Subcutaneous adipose tissue (tissue), 4 donors: ENCODE measurements around the gene ACSS1. TPM values are rescaled to one million over a fixed set of nuclear protein-coding genes. Genes with fewer than 3 reads are reported as not detected.

Experiments
- total RNA-seq, 4 donors: library from RNA; depleted of rRNA; stranded (reverse); fragments of >200 nt; gene quantifications; one replicate each; pipeline ENCODE4 v1.1.0, GENCODE V29; 2016
- TF ChIP-seq, protein P1 (sequence below): fragments of 450-650 bp; IDR thresholded peaks from one replicate; pipeline ENCODE4 v1.5.1; 2016; ENCODE audit warnings: low read depth, mild to moderate bottlenecking, control low read depth, antibody characterized with exemption, moderate library complexity

Gene ACSS1
- total RNA-seq, 4 donors from 2014 or later: 9.3 to 35.6 (median 16.2) TPM

DNA sequence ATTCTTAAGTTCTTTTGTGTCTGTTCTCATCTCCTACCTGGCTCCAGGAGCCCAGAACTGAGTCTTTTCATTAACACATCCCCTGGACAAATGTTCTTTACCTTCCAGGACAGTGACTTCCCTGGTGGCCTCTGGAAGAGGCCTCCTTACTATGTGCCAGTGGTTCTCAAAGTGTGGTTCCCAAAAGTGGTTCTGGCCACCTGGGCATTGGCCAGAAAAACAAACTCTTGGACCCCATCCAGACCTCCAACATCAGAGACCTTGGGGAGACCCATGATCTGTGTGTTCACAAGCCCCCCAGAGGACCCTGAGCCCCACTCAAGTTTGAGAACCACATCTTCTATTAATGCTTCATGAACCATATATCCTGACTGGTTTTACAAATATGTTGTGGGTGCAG, 31.2 kb upstream of the ACSS1 start:
- TF ChIP-seq, protein P1, sequence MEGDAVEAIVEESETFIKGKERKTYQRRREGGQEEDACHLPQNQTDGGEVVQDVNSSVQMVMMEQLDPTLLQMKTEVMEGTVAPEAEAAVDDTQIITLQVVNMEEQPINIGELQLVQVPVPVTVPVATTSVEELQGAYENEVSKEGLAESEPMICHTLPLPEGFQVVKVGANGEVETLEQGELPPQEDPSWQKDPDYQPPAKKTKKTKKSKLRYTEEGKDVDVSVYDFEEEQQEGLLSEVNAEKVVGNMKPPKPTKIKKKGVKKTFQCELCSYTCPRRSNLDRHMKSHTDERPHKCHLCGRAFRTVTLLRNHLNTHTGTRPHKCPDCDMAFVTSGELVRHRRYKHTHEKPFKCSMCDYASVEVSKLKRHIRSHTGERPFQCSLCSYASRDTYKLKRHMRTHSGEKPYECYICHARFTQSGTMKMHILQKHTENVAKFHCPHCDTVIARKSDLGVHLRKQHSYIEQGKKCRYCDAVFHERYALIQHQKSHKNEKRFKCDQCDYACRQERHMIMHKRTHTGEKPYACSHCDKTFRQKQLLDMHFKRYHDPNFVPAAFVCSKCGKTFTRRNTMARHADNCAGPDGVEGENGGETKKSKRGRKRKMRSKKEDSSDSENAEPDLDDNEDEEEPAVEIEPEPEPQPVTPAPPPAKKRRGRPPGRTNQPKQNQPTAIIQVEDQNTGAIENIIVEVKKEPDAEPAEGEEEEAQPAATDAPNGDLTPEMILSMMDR: no peak

- TF ChIP-seq, protein P1: no peak
Measured at GRCh38 chr20:25088267-25088666, 30.3 kb upstream of the ACSS1 start.

DNA sequence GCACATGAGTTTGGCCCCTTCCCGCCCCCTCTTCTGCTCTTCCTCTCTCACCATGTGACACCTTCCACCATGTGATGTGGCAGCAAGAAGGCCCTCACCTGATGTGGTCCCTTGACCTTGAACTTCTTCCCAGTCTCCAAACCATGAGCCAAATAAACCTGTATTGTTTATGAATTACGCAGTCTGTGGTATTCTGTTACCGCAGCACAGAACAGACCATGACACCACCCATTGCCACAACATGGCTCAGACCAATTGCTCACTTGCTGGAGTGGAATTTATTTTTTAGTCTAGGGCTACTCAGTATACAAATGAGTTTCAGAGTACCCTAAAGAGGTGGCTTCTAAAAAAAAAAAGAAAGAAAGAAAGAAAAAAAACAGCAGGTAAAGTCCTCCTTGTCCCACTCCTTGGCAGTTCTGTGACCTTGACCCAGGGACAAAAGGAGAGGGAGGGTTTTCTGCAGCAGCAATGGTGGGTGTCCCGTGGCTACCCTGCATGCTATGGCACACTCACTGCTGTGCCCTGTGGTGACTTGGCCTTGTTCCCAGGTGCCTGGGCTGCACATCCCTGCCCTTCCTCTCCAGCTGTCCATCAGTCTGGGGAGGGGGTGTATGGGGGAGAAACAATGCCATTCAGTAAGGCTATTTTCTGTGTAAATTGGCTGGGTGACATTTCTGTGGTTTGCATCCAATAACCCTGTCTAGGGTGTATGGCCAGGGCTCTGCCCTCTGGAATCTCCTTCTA, 29.4 kb upstream of the ACSS1 start:
- TF ChIP-seq, protein P1: no peak

GRCh38 chr20:25085756-25086495, 28.0 kb upstream of the ACSS1 start:
- TF ChIP-seq, protein P1: no peak

DNA sequence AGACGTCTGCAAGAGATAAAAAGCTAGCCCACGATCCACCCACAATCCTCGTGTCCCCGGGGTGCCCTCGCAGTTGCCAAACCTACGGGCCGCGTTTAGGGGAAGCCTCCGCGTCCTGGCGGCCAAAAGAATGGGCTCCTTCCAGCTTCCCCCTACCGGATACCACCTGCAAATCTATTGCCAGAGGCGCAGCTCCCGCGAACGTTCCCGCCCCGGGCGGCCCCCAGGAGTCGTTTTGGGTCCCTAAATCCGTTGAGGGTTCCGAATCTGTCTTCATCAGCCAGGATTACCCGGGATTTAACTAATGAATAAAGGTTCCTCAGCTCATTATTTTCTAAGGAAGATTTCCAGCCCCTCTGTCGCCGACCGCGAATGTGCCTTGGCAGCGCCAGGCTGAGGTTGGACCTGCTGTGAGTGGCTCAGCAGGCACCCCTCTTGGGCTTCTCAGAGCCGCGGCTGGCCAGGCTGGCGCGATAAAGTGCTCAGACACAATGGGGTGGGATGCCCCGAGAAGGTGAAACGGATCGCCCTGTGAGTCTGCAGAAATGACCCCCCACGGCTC, 26.8 kb upstream of the ACSS1 start:
- TF ChIP-seq, protein P1: no peak

GRCh38 chr20:25083773-25084625, 26.1 kb upstream of the ACSS1 start:
- TF ChIP-seq, protein P1: no peak
